Measurements from ENCODE around the gene SARS1. TPM values are rescaled to one million over a fixed set of nuclear protein-coding genes. Genes with fewer than 3 reads are reported as not detected.
A peak's percentile ranks its signal among the peaks of the same experiment; 100 is the strongest.

The SARS1 gene
- 100 to 1,000 TPM; 123 to 132 TPM for total RNA-seq

GRCh38 chr1:109213824-109214693 is at the start of gene SARS1:
TSS of gene SARS1 (plus strand) at chr1:109213918. CDS start at chr1:109213993, 75 bp downstream.
- Histone ChIP-seq H3K9me3 (no peaks in the 10 kb centered on the region), H3K36me3 (no peaks in the 10 kb centered on the region), H3K27ac (peak within 1 kb of the TSS; percentile 87), H3K4me3 (peak within 1 kb of the TSS; percentile 65 to 66), H3K4me1 (replicated peaks) (no peaks in the 10 kb centered on the region), H3K27me3 (replicated peaks; ENCODE audit: insufficient read depth) (no peaks in the 10 kb centered on the region)
- TF ChIP-seq CTCF (IDR thresholded peaks at IDR 0.05) (peak in 1 of 4 experiments; percentile 17), POLR2A (IDR thresholded peaks at IDR 0.05) (peak; percentile 92), POLR2AphosphoS5 (IDR thresholded peaks at IDR 0.05) (peak; percentile 92)
- intact Hi-C loops (cut with DNase I): loop anchor here (5.0 kb wide), 2 partner anchors 102 to 252 kb away; partner anchors contain the start of genes CLCC1 and ELAPOR1
- peak; percentile 83 for DNase-seq (ENCODE audit: low spot score)
- WGBS: under 1% methylated on average over 63 of the region's 64 CpGs

- H3K4me3 ChIP-seq: no peak overlapping the region
- TF ChIP-seq CTCF (IDR thresholded peaks at IDR 0.05) (no peak), POLR2AphosphoS5 (IDR thresholded peaks at IDR 0.05) (no peak), POLR2A (IDR thresholded peaks at IDR 0.05) (no peak)
- H3K9me3 ChIP-seq: no peaks in the 10 kb centered on the region
- intact Hi-C loops (cut with DNase I): no loop called here
- 100% methylated on average over 8 of the region's 8 CpGs for WGBS
- no peaks in the 10 kb centered on the region for H3K27me3 ChIP-seq (replicated peaks; ENCODE audit: insufficient read depth)
- DNase-seq (ENCODE audit: low spot score): no peak
- peaks cover 9% of the 10 kb centered on the region for H3K4me1 ChIP-seq (replicated peaks)
- H3K36me3 ChIP-seq: no peaks in the 10 kb centered on the region
- no peak overlapping the region for H3K27ac ChIP-seq
These were observed 49.2 kb upstream of the SARS1 start for GRCh38 chr1:109164538-109164937.

- Histone ChIP-seq H3K9me3 (no peaks in the 10 kb centered on the region), H3K36me3 (no peaks in the 10 kb centered on the region), H3K27ac (no peak overlapping the region), H3K4me3 (no peak overlapping the region), H3K4me1 (replicated peaks) (peaks cover 3% of the 10 kb centered on the region), H3K27me3 (replicated peaks; ENCODE audit: insufficient read depth) (no peaks in the 10 kb centered on the region)
- TF ChIP-seq POLR2AphosphoS5 (IDR thresholded peaks at IDR 0.05) (no peak), CTCF (IDR thresholded peaks at IDR 0.05) (no peak), POLR2A (IDR thresholded peaks at IDR 0.05) (no peak)
- intact Hi-C loops (cut with DNase I): no loop called here
- no peak for DNase-seq (ENCODE audit: low spot score)
- WGBS: 81% methylated on average over 7 of the region's 7 CpGs
These were observed 46.7 kb upstream of the SARS1 start for GRCh38 chr1:109167001-109167506.

GRCh38 chr1:109170035-109170764 is 43.5 kb upstream of the SARS1 start:
- WGBS: 86% methylated on average over 7 of the region's 7 CpGs
- no peaks in the 10 kb centered on the region for H3K4me1 ChIP-seq (replicated peaks)
- H3K27ac ChIP-seq: no peak overlapping the region
- no peaks in the 10 kb centered on the region for H3K9me3 ChIP-seq
- H3K4me3 ChIP-seq: no peak overlapping the region
- DNase-seq (ENCODE audit: low spot score): no peak
- TF ChIP-seq POLR2AphosphoS5 (IDR thresholded peaks at IDR 0.05): no peak
- TF ChIP-seq POLR2A (IDR thresholded peaks at IDR 0.05): no peak
- no peak for TF ChIP-seq CTCF (IDR thresholded peaks at IDR 0.05)
- intact Hi-C loops (cut with DNase I): no loop called here
- H3K36me3 ChIP-seq: no peaks in the 10 kb centered on the region
- no peaks in the 10 kb centered on the region for H3K27me3 ChIP-seq (replicated peaks; ENCODE audit: insufficient read depth)

All from prostate gland (tissue), 2 donors.